ENCODE data around the gene FHOD3.

GRCh38 chr18:36744261-36744876 is 446.9 kb downstream of the FHOD3 start:
- TF ChIP-seq CTCF (conservative IDR thresholded peaks at IDR 0.05; ENCODE audit: low read depth, low read length) (no peak), SMC3 (IDR thresholded peaks at IDR 0.05; ENCODE audit: low read depth, low read length) (no peak), POLR2A (IDR thresholded peaks at IDR 0.05; ENCODE audit: low read depth, low read length) (no peak)

All from IMR-90 (cell line).